NCI-H2029 (cell line): ENCODE results near the gene ADAMTS17.

ENCODE experiments used
- DNase-seq: peaks from one replicate; lab custom pipeline; 2025; lab: John Stamatoyannopoulos, UW

Gene ADAMTS17

DNA sequence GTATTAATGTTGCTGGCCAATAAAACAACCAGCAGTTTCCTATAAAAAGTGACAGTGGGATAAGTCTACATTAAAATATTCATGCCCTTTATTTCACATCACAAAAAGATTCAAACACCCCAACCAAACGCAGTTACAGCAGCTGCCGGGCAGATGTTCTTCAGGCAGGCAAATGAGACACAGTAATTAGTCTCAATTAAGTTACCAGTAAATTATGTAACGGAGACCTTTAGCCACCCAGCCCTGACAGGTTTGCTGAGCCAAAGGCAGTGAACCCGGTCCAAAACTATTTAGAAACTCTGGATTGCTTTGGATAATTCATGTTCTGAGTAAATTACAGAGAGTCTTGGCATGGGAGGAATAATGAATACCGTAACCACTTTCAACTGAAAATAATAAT is 319.4 kb downstream of the ADAMTS17 start:
- no peak for DNase-seq

DNA sequence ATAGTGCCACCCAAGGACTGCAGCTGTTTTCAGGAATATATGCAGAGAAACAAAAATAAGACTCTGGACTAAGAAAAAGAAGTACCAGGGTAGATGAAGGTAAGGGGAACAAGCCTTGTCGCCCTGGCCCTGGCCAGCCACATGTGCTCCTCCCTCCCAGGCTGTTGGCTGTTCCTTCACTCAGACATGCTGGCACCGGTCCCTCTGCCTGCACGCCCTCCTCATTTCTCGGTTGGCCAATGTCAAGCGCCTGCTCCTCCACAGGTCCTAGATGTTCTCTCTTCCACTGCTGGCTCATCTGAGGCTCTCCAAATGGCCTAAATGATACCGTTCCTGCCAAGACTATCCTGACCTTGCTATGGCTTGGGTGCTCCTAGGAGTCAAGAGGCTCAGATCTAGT is 320.1 kb downstream of the ADAMTS17 start:
- DNase-seq, result no peak

DNA sequence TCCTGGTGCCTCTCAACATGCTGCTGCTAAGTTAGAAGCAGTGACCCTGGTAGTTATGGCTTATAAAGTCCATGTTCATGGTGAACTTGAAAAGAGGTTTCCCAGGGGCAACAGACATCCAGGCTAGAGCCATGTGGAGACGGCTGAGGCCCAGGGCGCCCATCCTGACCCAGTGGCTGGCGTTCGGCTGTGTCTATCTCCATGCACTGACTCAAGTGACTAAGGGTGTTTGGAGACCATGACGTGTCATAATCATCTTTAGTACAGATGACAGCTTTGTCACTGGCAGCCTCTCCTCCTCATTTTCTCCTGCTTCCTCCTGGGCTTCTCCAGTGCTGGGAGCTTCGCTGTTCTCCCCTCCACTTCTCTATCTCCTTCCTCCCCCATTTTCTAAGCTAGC is 321.2 kb downstream of the ADAMTS17 start:
- no peak for DNase-seq

DNA sequence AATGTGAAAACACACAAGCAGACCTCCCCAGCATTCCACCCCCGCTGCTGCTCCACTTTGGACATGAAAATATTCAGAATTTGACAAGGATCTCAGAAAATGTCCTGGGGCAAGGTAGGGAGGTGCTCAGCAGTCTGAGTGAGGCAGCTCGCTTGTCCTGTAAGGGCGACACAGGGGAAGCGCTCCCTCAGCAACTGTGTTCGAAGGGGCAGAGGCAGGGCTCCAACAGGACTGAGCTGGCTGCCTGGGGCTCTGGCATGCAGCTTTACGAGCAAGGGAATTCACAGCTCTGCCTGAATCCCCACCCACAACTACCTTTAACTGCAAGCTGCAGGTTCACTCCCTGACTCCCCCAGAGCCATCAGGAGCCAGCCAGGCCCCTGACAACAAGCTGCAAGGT is 321.6 kb downstream of the ADAMTS17 start:
- DNase-seq, result no peak

DNA sequence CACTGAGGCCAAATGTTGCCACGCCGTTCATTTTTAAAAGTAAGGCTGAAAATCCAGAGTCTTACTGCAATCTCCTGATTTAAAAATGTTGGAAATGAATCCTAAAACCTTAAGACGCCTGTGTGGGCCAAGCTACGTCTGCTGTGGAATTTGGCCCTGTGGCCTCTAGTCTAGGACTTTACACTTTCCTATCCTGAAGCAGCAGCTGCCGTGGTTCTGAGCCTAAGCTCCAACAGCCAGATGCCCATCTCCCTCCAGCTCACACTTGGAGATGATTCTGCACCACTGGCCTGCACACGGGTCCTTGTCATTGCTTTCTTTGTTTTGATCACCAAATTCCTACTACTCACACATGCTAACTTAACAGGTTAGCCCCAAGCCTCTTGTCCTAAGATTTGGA is 322.2 kb downstream of the ADAMTS17 start:
- no peak for DNase-seq

DNA sequence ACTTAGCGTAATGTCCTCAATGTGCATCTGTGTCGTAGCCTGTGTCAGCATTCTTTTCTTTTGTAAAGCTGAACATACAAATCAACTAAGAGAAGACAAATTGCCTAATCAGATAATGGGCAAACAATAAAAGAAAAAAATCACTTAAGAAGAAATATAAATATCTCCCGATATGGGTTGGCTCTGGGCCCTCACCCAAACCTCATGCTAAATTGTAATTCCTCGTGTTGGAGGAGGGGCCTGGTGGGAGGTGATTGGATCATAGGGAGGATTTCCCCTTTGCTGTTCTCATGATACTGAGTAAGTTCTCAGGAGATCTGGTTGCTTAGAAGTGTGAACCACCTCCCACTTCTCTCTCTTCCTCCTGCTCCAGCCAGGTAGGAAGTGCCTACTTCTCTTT is 323.6 kb downstream of the ADAMTS17 start:
- no peak for DNase-seq

DNA sequence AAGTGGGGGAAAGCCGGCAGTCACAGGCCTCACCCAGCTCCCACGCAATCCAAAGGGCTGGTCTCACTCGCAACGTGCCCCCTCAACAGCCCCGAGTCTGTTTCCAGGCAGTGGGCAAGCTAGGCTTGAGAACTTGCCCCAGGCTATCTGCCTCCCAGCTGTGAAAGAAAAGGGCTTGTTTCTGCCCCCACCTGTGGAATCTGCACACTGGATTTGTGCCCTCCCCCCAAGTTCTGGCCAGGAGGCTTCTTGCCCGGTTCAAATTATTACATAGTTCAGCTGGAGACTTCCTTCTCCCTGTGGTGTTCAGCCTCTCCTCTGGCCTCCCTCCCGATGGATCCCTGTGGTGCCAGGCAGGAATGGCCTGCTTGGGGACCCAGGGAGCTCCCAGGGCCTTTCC is 324.6 kb downstream of the ADAMTS17 start:
- no peak for DNase-seq

DNA sequence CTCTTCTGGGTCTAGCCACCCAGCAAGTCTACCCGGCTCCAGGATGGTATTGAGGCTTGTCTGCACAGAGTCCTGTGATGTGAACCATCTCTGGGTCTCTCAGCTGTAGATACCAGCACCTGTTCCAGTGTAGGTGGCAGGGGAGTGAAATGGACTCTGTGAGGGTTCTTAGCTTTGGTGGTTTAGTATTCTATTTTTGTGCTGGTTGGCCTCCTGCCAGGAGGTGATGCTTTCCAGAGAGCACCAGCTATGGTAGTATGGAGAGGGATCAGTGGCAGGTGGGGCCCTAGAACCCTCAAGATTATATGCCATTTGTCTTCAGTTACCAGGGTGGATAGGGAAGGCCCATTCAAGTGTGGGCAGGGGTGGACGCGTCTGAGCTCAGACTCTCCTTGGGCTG is 325.1 kb downstream of the ADAMTS17 start:
- DNase-seq, result no peak

DNA sequence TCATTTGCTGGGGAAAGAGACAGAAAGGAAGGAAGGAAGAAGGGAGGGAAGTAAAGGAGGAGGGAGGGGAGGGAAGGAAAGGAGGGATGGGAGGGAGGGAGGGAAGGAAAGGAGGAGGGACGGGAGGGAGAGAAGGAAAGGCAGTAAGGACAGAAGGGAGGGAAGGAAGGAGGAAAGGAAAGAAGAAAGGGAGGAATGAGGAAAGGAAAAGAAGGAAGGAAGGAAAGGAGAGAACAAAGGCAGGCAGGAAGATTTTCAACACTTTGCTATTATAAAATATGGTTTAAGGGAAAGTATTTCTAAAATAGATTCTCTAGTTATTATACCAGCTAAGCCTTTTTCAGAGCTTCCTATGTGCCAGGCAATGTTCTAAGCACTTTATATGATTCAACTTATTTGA is 330.5 kb downstream of the ADAMTS17 start:
- no peak for DNase-seq

DNA sequence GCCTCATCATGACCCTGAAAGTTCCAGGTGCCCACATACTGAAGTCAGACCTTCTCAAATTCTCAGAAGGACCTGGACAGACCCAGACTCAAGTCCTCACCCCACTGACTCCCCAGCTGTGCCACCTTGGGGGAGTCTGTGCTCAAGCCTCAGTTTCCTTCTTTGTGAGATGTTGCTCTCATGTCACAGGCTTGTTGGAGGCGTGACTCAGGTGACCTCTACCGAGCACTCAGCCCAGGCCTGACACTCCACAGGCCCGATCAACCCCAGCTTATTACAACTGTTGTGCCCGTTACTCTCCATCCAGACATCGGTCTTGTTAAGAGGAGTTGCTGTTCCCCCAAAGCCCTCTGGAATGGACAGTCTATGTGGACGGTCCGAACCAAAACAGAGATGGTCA is 332.4 kb downstream of the ADAMTS17 start:
- no peak for DNase-seq

DNA sequence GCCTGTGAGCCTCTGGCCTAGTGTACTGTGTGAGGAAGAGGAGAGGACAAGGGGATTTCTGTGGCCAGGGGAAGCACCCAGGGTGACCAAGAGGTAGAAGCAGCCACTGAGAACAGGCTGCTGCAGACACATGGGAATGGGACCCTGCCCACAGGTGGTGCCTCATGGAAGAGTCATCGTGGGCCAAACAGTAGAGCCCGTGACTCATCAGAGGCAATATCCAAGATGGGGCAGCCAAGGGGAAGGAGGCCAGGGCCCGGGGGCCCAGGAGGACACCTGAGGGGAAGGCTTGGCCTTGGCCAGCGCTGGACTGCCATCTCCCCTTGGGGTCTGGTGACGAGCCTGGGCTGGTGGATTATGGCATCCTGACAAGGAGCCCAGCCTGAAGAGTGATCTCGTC is 333.5 kb downstream of the ADAMTS17 start:
- no peak for DNase-seq

DNA sequence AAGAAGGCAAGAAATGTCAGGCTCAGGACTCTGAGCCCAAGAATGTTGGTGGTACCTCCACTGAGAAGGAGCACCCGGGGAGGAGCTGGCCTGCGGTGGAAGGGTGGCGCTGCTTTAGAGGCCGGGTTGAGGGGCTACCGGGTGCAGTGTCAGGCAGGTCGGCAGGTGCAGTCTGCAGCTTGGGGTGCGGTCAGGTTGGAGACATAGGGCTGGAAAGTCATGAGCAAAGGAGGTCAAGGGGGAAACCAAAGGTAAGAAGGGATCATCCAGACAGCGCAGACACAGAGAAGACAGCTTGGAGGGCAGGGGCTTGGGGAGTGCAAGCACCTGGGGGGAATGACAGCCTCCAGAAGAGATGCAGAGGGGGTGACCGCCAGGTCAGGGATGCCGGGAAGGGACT is 334.2 kb downstream of the ADAMTS17 start:
- no peak for DNase-seq

DNA sequence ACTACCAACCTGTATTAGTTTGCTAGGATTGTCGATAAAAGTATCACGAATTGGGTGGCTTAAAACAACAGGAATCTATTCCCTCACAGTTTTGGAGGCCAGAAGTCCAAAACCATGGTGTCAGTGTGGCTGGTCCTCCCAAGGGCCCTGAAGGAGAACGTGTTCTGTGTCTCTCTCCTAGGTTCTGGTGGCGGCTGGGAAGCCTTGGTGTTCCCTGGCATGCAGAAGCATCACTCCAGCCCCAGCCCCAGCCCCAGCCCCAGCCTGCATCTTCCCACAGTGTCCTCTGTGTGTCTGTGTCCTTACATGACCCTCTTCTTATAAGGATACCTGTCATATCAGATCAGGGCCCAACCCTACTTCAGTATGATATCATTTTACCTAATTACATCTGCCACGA is 336.1 kb downstream of the ADAMTS17 start:
- no peak for DNase-seq

DNA sequence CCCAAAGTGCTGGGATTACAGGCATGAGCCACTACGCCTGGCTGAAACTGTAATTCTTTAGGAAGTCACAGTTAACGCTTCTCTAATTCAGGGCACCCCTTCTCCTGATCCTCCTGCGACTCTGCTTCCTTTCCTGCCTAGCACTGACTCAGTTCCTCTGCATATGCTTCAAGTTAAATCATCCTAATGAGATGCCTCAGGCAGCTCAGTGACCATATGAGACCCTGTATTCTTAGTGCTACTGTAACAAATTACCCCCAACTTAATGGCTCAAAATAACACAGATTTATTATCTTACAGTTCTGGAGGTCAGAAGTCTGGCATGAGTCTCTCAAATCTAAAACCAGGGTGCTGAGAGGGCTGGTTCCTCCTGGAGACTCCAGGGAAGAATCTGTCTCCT is 336.8 kb downstream of the ADAMTS17 start:
- DNase-seq, result no peak

DNA sequence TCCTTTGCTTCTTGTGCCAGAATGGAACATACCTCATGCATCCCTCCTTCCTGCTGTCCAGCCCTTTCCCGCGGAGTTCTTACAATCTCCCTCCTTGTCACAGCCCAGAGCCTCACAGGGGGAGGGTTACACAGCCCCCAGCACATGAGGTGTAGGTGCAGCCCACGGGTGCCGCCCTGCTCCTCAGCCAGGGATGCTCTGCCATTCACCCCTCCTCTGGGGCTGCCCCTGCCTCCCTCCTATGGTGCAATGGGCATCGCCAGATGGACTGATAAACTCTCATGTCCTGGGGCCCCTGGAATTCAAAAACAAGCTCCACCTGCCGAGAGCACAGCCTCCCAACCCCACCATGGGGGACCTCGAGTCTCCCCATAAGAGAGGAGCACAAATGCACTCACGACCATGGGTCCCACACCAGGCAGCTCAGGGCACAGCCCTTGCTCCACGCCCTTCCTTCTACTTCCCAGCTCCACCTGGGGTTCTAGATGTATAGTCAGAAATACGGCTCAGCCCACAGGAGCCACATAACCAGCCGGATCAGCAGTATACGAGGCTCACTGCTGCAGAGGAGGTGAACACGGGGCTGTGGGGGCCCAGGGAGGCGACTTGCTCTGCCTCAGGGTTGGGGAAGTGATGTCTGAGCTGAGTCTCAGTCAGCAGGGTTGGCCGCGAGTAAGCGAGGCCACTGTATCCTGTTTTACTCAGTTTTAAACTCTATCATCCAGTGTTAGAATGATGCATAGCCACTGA is 338.8 kb downstream of the ADAMTS17 start:
- no peak for DNase-seq

DNA sequence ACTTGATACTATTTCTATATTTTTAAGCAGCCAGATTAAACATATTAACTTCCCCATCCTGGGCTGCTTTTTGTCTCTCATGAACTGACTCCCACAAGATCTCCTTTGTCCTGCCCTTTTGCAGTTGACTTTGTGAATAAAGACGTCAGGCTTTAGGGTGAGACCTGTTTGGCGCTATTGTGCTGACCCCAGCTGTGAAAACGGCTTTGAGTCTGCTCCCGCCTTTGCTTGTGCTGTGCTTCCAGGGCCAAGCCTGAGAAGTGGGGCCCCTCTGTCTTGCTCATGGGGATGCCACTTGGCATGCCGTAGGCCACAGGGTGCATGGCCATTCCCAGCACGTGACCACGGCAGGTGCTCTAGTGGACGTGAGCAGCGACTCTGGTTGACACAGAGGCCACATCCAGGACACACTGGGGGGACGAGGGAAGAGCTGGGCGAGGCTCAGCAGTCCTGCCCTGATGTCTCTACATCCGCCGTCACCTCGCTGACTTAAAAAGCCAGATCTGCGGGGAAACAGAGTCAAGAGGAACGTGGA is 339.6 kb downstream of the ADAMTS17 start:
- no peak for DNase-seq

DNA sequence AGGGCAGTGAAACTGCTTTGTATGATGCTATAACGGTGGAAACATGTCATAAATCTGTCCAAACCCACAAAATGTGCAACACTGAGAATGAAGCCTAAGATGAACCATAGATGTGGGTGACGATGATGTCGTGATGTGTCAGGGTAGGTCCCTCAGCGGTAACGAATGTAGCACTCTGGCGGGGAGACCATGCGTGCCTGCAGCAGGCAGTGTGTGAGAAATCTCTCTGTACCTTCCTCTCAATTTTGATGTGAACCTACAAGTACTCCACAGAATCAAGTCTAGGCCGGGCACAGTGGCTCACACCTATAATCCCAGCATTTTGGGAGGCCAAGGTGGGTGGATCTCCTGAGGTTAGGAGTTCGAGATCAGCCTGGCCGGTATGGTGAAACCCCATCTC is 340.4 kb downstream of the ADAMTS17 start:
- no peak for DNase-seq

DNA sequence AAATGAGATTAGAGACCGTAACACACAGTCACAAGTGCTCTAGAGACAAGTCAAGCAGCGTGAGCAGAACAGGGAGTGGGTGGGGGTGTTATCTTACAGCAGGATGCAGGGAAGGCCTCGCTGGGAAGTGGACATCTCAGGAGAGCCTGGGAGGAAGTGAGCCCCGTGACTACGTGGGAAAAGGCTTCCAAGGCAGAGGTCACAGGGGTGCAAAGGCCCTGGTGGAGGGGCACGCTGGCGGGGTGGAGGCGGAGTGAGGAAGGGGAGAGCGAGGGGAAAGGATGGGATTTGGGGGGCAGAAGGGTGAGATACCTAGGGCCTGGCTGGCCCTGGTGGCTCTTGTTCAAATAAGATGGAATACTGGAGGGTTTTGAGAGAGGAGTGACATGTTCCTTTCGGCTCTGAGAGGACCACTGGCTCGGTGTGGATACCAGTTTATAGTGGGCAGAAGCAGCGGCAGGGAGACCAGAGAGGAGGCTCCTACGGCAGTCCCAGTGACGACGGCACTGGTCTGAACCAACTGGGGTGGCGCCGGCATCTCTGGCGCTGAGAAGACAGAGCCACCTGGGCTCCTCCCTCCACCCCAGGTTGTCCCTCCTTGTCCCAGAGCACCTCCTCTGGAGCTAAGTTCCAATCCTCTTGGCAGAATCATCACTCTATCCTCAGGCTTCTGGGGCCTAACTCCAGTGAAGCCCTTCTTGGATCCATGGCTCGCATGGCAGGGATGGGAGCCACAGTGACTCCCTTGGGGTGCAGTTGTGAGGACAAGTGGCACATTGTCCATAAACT is 342.3 kb downstream of the ADAMTS17 start:
- no peak for DNase-seq

DNA sequence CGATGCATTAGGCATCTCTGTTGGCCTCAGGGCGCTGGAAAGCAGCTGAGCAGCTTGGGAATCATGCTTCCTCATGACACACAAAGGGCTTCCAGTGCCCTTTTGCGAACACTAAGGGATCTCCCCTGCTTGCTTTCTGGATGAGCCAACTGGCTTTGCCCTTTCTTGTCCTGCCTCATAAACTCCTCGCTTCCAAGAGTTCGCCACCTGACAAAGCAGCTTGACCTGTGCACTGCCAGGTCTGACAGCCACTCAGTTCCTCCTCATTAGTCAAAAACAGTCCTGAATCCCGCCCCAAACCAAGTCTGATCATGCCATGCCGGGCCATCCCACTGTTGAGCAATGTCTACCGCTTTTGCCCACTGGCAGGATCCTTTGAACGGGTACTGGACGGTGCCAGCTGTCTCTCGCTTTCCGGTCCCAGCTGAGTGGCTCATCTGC is 343.1 kb downstream of the ADAMTS17 start:
- no peak for DNase-seq

DNA sequence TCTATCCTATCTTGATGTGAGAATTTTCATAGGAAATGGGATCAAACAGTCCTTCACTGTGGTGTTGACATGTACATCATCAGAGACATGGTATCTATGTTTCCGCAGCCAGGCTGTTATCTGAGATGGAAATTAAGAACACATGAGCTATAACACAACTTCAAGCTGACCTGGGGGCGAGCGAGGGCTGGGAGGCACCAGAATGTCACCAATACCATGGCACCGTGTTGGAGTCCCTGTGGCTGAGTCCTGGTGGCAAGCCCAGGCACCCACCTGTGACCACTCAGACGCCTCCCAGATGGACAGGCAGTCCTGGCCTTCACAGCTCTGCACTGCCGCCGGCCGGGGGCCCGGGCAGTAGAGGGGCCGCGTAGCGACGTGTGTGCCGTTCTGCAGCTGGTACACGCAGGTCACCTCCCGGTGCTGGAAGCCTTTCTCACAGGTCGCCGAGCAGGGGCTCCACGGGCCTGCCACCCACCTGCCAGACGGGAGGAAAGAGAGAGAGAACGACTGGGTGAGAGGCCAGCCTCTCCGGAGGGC is 344.6 kb downstream of the ADAMTS17 start:
- no peak for DNase-seq

DNA sequence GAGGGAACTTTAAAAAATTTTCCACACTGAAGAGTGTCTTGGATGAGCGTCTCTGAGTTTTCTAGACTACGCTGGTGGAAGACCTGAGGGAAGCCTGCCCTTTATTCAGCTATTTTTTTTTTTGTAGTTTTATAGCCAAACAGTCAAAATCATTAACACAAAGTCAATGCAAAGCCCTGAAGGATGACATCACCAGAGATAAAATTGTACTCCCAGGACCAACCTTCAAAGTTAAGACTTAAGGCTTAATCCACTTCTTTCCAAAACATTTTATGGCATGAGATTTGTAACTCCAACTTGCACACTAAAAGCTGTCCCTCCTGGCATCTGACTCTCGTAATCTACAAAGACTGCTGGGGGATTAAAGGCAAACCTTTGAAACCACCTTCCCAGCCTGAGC is 345.1 kb downstream of the ADAMTS17 start:
- DNase-seq, result no peak

DNA sequence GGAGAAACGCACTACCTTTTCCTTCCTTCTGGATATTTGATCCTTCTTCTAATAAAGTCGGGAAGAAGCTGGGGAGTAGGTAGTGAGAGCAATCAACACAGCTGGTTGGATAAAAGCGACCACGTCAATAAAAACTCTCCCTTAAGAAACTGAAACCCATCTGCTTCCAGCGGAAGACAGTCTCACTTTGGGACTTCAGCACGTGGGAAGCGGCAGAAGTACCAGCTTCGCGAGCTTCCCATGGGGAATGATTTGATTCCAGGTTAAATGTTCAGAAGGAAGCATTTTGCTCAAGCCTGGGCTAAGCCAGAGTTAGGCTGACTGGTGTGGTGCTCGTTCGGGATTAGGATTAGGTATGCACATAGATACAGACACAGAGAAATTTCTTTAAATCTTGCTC is 346.2 kb downstream of the ADAMTS17 start:
- DNase-seq, result no peak

DNA sequence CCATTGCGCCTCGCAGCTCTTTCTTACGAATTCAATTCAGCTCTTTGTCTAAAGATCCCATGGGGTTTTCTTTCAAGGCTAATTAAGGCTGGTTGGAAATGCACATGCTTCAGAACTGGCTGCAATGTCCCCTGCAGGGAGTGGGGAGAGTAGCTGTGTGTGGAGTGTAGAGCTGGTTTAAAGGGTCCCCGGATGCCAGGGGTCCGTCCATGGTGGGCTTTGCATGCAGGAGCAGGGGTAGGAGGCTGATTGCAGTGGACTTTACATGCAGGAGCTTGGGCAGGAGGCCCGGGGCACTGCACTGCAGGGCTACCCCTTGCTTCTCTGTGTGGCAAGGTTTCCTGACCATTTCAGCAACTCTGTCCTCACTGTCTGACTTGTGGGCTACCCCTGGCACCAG is 346.9 kb downstream of the ADAMTS17 start:
- DNase-seq, result no peak
